Vagina (tissue), 2 donors: ENCODE data around the gene NOC4L.

ENCODE experiments used
- CTCF ChIP-seq, 3 experiments: fragments of 450-650 bp in 2 of 3; fragments of 200-600 bp in 1 of 3; sonication (generic) in 1 of 3; IDR thresholded peaks; one replicate each; pipeline ENCODE4 v1.5.1; 2017 to 2019; ENCODE audit warnings: antibody characterized with exemption in 3 of 3, mild to moderate bottlenecking in 2 of 3, moderate library complexity in 2 of 3
- POLR2A ChIP-seq, 2 donors: fragments of 450-650 bp; IDR thresholded peaks; one replicate each; pipeline ENCODE4 v1.6.1; 2017; ENCODE audit warnings: antibody characterized with exemption in 2 of 2, mild to moderate bottlenecking in 2 of 2, moderate library complexity in 2 of 2
- POLR2AphosphoS5 ChIP-seq, 2 donors: sonication (generic); formaldehyde crosslinking; IDR thresholded peaks; one replicate each; pipeline ENCODE4 v1.9.0; 2017; ENCODE audit warnings: antibody characterized with exemption in 2 of 2, mild to moderate bottlenecking in 2 of 2, low read depth in 1 of 2; ENCODE audit not compliant: insufficient read depth in 1 of 2

- TF ChIP-seq CTCF (IDR thresholded peaks at IDR 0.05) = no peak
- TF ChIP-seq POLR2AphosphoS5 (IDR thresholded peaks at IDR 0.05; ENCODE audit: insufficient read depth in 1 of 2, low read depth in 1 of 2) = no peak
- TF ChIP-seq POLR2A (IDR thresholded peaks at IDR 0.05) = no peak
These were observed 36.6 kb downstream of the NOC4L start for GRCh38 chr12:132180648-132181546.
